HG03354 (cell line): ENCODE results near the gene ZBTB5.

Experiments used
- ATAC-seq: cut with Tn5 transposase; IDR thresholded peaks from one replicate; pipeline ENCODE4 v1.9.1; 2021; ENCODE audit warnings: mild to moderate bottlenecking; ENCODE audit not compliant: unreplicated experiment, poor library complexity, severe bottlenecking

The ZBTB5 gene

GRCh38 chr9:37454238-37454637 is 11.0 kb downstream of the ZBTB5 start:
- ATAC-seq: no peak

GRCh38 chr9:37453827-37454226 is 11.4 kb downstream of the ZBTB5 start:
- no peak for ATAC-seq

- no peak for ATAC-seq
Observed at GRCh38 chr9:37452611-37453010, 12.6 kb downstream of the ZBTB5 start.

GRCh38 chr9:37451628-37452027 is 13.6 kb downstream of the ZBTB5 start:
- no peak for ATAC-seq

GRCh38 chr9:37449862-37450632 is 15.2 kb downstream of the ZBTB5 start:
- ATAC-seq: no peak

GRCh38 chr9:37447111-37447510 is 18.1 kb downstream of the ZBTB5 start:
- ATAC-seq: no peak

- ATAC-seq: no peak
Observed at GRCh38 chr9:37446401-37446800, 18.8 kb downstream of the ZBTB5 start.

GRCh38 chr9:37445832-37446231 is 19.4 kb downstream of the ZBTB5 start:
- no peak for ATAC-seq

GRCh38 chr9:37444890-37445289 is 20.4 kb downstream of the ZBTB5 start:
- no peak for ATAC-seq

- ATAC-seq: no peak
Observed at GRCh38 chr9:37443566-37443965, 21.7 kb downstream of the ZBTB5 start.

GRCh38 chr9:37442556-37442955 is 22.7 kb downstream of the ZBTB5 start:
- no peak for ATAC-seq

GRCh38 chr9:37441776-37442370 is 23.4 kb downstream of the ZBTB5 start:
- ATAC-seq: no peak

GRCh38 chr9:37438359-37438758 is 26.9 kb downstream of the ZBTB5 start:
- no peak for ATAC-seq

GRCh38 chr9:37437621-37438020 is 27.6 kb downstream of the ZBTB5 start:
- ATAC-seq: no peak

- ATAC-seq: no peak
Observed at GRCh38 chr9:37437010-37437409, 28.2 kb downstream of the ZBTB5 start.

GRCh38 chr9:37436540-37436939 is 28.7 kb downstream of the ZBTB5 start:
- ATAC-seq: no peak

- ATAC-seq: no peak
Observed at GRCh38 chr9:37433867-37434371, 31.3 kb downstream of the ZBTB5 start.

GRCh38 chr9:37432020-37432419 is 33.2 kb downstream of the ZBTB5 start:
- ATAC-seq: no peak

- ATAC-seq: no peak
Observed at GRCh38 chr9:37430841-37431597, 34.2 kb downstream of the ZBTB5 start.

- ATAC-seq: no peak
Observed at GRCh38 chr9:37429441-37430285, 35.6 kb downstream of the ZBTB5 start.
